ENCODE measurements around the gene MAP3K2.
"Not testable (repeated sequence)": the region's sequence is repeated elsewhere in the genome, so short reads cannot be mapped to it uniquely, and the experiment has no call there.

Gene MAP3K2

GRCh38 chr2:127379712-127380355 lies 7.9 kb downstream of the MAP3K2 start:
- DNase-seq, result no peak

- no peak for DNase-seq
Observed at GRCh38 chr2:127378720-127379119, 9.1 kb downstream of the MAP3K2 start.

GRCh38 chr2:127377262-127377661 lies 10.5 kb downstream of the MAP3K2 start:
- no peak for DNase-seq

- no peak for DNase-seq
Observed at GRCh38 chr2:127376257-127376656, 11.5 kb downstream of the MAP3K2 start.

GRCh38 chr2:127373362-127374083 lies 14.3 kb downstream of the MAP3K2 start:
- no peak for DNase-seq

GRCh38 chr2:127371037-127371436 lies 16.7 kb downstream of the MAP3K2 start:
- DNase-seq, result no peak

- no peak for DNase-seq
Observed at GRCh38 chr2:127370010-127370409, 17.8 kb downstream of the MAP3K2 start.

GRCh38 chr2:127365211-127365643 lies 22.5 kb downstream of the MAP3K2 start:
- no peak for DNase-seq

GRCh38 chr2:127362971-127363370 lies 24.8 kb downstream of the MAP3K2 start:
- DNase-seq, result no peak

- DNase-seq, result no peak
Observed at GRCh38 chr2:127361929-127362885, 25.6 kb downstream of the MAP3K2 start.

GRCh38 chr2:127360242-127360641 lies 27.5 kb downstream of the MAP3K2 start:
- DNase-seq, result no peak

- no peak for DNase-seq
Observed at GRCh38 chr2:127359520-127359919, 28.3 kb downstream of the MAP3K2 start.

- no peak for DNase-seq
Observed at GRCh38 chr2:127358971-127359370, 28.8 kb downstream of the MAP3K2 start.

- DNase-seq, result no peak
Observed at GRCh38 chr2:127358044-127358443, 29.7 kb downstream of the MAP3K2 start.

GRCh38 chr2:127357591-127357990 lies 30.2 kb downstream of the MAP3K2 start:
- no peak for DNase-seq

- no peak for DNase-seq
Observed at GRCh38 chr2:127356531-127356930, 31.2 kb downstream of the MAP3K2 start.

- DNase-seq, result no peak
Observed at GRCh38 chr2:127355407-127356008, 32.3 kb downstream of the MAP3K2 start.

GRCh38 chr2:127353873-127354676 lies 33.7 kb downstream of the MAP3K2 start:
- DNase-seq, result not testable (repeated sequence)

- not testable (repeated sequence) for DNase-seq
Observed at GRCh38 chr2:127353223-127353622, 34.6 kb downstream of the MAP3K2 start.

GRCh38 chr2:127351603-127352002 lies 36.2 kb downstream of the MAP3K2 start:
- DNase-seq, result no peak

- DNase-seq, result no peak
Observed at GRCh38 chr2:127348426-127349000, 39.3 kb downstream of the MAP3K2 start.

Measured in DMS 273 treated with DMSO at 0.1 percent for 48 hours (cell line).